Right ventricle myocardium inferior (tissue), 1 donor: ENCODE data around the gene MSRB1. TPM values are rescaled to one million over a fixed set of nuclear protein-coding genes. Genes with fewer than 3 reads are reported as not detected.
"Not testable (repeated sequence)": the region's sequence is repeated elsewhere in the genome, so short reads cannot be mapped to it uniquely, and the experiment has no call there.

Experiments
- ATAC-seq: fragments of 200-7000 bp; cut with Tn5 transposase; one replicate; pipeline ENCODE4 v1.9.1; 2020; ENCODE audit warnings: mild to moderate bottlenecking, moderate library complexity
- DNase-seq: peaks from one replicate; pipeline ENCODE4 v3.0.0; 2021; ENCODE audit errors: missing footprints
- intact Hi-C: fragments of 100-400 bp; cut with DNase I; formaldehyde crosslinking; loops from one replicate; pipeline ENCODE4 v1.11.0; 2022
- total RNA-seq: library from RNA; stranded (reverse); fragmentation: NEBNext Ultra II Directional; extraction: Animal tissue kit (Norgen Biotek cat#: 25700); gene quantifications from one replicate; pipeline ENCODE4 v1.2.1, GENCODE V29; 2021
- donor health status: DM: no; HTN: yes; CAD: no; lungs with severe emphysema.

Gene MSRB1
- total RNA-seq, 1 donor from 2014 or later: 25.3 TPM

DNA sequence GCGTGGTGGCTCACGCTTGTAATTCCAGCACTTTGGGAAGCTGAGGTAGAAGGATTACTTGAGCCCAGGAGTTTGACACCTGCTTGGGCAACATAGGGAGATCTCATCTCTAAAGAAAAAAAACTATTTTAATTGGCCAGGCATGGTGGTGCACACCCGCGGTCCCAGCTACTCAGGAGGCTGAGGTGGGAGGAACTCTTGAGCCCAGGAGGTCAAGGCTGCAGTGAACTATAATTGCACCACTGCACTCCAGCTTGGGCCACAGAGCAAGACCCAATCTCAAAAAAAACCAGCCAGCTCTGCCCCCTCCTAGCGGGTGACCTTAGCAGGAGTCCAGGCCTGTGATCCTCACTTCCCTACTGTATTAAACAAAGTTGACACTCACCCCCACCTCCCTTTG is 18.9 kb downstream of the MSRB1 start:
- intact Hi-C loops: no loop called here
- ATAC-seq: no peak

DNA sequence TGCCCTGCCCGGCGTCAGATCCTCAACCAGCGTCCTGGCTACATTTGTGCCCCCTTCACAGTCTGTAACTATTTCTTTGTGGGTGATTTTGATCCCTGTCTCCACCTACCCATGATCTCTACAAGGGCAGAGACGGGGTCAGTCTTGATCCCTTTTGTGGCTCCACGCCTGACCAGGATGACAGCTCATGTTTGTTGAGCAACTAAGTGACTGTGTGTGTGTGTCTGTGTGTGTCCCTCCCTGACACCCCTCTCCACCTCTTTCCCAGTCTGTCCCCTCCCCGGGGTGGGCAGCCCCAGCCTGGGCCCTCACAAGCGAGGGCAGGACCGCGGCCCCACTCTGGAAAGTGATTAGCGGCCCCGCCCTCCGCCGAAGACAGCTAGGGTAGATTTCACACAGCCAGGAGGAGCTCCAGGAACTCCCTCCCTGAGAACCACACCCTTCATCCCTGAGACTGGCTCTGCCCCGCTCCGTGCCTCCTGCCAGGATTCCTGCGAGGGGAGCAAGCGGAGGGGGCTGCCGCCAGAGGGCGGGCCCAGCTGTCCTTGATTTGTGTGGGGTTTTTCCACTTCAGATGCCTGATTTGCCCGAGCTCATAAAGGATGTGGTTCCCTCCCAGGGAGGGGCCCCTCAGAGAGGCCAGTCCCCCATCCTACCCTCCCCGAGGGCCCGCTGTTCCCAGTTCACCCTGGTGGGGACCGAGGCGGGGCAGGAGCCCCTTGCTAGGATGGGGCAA is 19.5 kb downstream of the MSRB1 start:
- intact Hi-C loops: no loop called here
- ATAC-seq (peak; percentile 15), DNase-seq (no peak)

More for the DNA sequence above, 18.9 kb downstream of the MSRB1 start:
- no peak for DNase-seq

DNA sequence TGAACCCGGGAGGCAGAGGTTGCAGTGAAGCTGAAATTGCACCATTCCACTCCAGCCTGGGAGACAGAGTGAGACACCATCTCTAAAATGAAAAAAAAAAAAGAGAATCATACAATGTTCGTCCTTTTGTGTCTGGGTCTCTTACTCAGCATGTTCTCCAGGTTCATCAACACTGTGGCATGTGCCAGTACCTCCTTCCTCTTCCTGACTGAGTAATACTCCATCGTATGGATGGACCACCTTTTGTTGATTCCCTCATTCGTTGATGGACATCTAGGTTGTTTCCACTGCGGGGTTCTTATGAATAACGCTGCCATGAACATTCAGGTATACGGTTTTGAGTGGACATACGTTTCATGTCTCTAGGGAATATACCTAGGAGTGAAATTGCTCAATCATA is 20.6 kb downstream of the MSRB1 start:
- DNase-seq: no peak
- no peak for ATAC-seq
- intact Hi-C loops: no loop called here

DNA sequence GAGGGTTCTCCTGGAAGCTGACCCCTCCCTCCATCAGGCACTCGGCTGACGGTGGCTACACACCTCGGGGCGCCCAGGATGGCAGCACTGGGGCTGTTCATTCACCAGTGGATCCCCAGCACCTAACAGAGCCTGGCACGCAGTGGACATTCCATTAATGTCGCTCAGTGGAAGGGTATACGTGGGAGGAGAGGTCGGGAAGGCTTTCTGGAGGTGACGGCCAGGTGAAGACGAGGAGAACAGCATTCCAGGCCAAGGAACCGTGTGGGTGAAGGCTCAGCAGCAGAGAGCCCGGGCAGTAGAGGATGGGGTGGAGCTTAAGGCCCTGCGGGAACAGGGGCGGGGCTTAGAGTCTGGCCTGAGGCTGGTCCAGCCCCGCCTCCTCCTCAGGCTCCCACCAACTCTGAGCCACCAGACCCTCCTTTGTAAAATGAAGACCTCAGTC is 22.2 kb downstream of the MSRB1 start:
- DNase-seq: no peak
- ATAC-seq: no peak
- intact Hi-C loops: no loop called here

DNA sequence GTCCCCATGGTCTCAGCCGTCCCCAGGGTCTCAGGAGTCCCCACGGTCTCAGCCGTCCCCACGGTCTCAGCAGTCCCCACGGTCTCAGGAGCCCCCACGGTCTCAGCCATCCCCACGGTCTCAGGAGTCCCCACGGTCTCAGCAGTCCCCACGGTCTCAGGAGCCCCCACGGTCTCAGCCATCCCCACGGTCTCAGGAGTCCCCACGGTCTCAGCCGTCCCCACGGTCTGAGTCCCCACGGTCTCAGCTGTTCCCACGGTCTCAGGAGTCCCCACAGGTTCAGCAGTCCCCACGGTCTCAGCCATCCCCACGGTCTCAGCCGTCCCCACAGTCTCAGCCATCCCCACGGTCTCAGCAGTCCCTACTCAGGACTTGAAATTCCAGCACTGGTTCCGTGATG is 22.9 kb downstream of the MSRB1 start:
- intact Hi-C loops, DNase-seq, ATAC-seq: not testable (repeated sequence)

DNA sequence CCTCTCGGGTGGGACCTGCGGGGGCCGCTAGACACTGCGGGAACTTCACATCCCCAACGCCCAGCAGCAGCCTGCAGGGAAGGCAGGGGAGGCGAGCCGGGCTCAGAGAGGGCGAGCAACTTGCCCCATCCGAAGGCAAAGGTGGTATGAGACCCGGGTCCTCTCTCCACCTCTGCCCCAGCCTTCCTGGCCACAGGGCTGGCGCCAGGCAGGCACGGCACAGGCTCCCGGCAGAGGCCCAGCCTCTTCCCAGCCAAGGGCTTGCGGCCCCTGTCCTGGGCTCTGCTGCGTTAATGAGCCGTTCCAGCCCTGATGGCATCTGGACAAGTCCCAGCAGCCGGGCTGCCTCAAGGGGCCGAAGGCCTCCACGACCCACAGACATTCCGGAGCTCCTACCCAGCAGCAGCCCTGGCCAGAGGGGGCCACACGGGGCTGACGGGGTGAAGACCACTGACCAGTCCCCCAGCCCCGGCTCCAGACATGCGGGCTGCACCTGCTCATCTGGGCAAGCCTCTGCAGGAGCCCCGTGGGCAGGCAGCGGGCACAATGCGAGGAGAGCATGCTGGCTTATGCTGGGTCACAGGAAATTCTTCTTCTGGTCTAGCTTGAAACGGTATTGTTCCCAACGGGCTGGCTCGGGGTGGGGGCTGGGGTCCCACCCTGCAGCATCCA is 23.5 kb downstream of the MSRB1 start:
- ATAC-seq (no peak), DNase-seq (no peak)
- intact Hi-C loops: no loop called here

DNA sequence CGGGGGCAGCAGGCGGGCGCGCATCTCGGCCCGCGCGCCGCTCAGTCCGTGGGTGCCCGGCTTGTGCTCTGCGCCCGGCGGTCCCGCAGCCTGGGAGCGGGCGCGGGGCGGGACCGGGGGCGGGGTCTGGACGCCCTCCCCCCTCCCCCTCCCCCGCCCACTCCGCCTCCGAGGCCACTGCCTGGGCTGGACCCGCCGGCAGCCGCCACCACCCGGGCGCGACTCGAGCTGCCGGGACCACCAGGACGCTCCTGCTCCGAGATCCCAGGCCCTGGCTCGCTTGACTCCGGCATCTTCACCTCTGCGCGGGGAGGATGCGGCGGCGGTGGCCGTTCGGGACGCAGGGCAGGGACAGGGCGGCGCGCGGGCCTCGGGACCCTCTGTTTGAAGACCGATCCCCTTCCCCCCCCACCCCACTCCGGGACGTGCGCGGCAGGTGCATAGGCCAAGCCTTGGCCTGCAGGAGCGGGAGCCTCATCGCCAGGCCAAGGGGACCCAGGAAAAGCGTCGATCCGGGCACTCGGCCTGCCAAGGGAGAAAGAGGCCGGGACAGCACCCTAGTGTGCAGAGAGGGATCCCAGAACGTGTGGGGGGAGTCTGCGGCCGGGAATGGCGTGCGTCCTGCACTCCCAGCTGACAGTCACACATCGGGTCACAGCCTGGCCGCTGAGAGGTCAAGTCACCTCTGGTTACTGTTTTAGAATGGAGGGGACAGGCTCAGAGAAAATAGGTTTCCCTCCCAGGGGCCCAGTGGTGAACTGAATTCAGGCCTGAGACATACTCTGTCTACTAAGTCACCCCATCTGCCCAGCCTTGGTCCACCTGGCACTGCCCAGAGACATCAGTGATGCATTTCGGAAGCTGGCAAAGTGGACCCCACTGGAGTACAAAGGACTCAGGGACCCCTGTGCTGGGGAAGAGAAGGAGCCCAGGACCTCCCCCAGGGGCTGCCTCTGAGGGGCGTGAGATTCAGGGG is 24.4 kb downstream of the MSRB1 start, which contains the start of gene HS3ST6:
Gene HS3ST6 (minus strand): TSS at position 65 of the 976 bp plus-strand sequence. CDS start 92 bp downstream, outside the sequence.
- ATAC-seq (no peak), DNase-seq (peak; percentile 9)
- intact Hi-C loops: no loop called here

DNA sequence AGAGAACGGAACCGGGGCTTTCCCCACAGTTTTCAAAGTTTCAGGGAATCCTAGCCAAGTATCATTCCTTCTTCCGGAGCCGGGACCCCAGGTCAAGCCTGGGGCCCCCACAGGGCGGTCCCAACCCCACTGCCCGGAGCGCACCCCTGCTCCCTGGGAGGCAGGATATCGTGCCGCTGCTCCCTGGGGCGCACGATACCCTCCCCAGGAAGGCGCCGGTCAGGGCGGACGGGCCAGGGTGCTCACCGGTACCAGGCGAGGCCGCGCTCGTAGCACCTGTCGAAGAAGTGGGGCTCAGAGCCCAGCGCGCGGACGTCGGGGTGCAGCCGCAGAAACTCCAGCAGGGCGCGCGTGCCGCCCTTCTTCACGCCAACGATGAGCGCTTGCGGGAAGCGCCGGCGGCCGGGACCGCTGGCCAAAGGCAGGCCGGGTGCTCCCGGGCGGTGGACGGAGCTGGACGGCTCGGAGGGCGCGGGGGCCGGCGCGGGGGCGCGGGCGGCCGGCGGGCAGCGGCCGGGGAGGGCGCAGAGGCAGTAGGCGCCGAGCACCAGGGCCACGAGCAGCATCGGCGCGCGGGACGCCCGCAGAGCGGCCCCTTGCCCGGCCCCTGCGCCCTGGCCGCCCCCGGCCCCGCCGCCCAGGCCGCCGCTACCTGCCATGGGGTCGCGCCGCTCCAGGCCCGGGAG is 25.2 kb downstream of the MSRB1 start:
- intact Hi-C loops: no loop called here
- DNase-seq: peak; percentile 21
- no peak for ATAC-seq

DNA sequence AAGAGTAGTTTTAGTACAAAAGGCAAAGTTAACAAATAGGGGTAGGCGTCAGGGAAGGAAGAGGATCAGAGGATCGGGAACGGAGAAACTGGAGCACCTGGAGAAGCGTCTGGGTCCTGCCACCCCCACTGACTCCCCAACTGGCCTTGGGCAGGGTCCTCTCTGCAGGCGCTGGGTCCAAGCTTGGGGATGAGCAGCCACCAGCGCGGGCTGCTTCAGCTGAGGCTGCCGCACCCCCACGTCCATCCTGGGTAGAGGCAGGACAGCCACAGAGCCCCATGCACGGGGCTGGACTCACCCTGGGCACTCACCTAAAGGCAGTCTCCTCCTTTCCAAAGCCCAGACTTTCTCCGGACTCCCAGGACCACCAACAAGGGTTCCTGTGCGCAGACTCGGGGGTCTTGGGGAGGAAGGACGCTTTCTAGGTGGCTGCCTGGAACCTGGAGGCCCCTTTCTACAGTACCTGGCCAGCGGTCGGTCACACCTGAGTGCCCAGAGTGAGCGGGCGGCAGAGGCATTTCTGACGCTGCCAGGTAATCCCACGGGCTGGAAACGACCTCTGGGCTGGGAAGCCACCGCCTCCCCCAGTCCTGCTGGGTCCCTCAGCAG is 25.8 kb downstream of the MSRB1 start:
- ATAC-seq (no peak), DNase-seq (peak; percentile 31)
- intact Hi-C loops: no loop called here

DNA sequence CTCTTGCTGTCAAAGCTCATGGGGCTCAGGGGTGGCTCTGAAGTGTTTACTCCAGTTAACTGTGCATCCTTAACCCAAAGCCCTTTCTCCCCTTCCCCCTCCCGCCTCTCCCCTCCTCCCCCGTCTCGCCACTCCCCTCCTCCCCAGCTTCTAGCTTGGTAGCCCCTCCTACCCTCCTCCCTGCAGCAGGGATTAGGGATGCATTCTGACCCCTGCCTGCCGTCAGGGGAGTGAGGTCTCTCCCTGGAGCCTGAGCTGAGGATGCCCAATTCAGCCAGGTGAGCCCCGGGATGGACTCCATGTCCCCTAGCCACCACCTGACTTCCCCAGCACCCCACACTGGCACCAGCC is 26.4 kb downstream of the MSRB1 start:
- intact Hi-C loops: no loop called here
- ATAC-seq (no peak), DNase-seq (peak; percentile 30)

DNA sequence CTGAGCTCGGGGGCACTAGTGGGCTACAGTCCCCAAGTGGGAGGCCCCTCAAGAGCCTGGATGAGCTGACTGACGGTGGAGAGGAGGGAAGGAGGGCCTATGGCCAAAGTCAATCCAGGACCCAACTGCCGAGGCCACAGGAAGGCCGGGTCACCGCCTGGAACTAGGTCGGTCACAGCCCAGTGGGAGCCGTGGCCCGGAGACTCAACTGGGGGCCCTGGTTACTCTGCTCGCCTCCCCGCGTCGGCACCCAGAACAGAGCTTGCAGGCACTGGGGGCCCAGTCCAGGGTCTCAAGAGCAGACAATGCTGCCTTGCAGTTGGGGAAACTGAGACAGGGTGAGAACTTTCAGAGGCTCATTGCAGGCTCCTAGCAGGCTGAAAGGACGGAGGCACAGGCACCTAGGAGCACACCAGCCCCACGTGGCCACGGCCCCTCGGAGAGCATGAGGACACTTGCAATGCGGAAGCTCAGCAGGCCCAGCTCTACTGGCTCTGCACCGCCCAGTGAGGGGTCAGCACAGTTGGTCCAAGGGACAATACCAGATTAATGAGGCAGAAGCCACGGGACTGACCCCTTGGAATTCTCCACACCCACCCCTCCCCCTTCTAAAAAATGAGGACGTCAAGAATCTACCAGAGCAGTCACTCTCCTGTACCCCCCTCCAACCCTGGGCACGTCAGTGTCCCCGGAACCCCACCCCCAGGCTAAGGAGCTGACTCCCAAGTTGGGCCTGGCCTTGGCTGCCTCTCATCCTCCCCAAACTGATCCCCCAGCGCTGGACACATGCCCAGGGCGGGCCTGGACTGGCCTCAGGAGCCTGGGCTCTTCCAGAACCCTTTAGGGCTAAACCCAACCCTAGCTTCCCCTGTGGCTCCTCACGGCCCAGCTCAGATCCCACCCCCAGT is 27.0 kb downstream of the MSRB1 start:
- ATAC-seq: no peak
- DNase-seq: peak; percentile 52

DNA sequence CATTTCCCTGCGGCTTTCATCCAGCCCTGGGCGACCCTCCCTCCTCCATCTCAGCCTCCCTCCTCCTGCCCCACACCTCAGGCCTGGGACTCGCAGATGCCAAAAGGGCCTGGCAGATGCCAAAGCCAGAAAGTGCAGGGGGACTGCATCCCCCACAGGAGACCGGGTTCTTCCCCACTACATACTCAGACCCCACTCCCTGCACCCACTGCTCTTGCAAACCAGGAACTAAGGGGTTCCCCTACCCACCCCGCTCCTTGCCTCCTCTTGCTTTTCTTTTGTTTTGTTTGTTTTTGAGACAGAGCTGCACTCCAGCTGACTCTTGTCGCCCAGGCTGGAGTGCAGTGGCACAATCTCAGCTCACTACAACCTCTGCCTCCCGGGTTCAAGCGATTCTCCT is 28.0 kb downstream of the MSRB1 start:
- intact Hi-C loops: no loop called here
- no peak for ATAC-seq
- peak; percentile 28 for DNase-seq

More for the DNA sequence above, 27.0 kb downstream of the MSRB1 start:
- intact Hi-C loops: no loop called here

DNA sequence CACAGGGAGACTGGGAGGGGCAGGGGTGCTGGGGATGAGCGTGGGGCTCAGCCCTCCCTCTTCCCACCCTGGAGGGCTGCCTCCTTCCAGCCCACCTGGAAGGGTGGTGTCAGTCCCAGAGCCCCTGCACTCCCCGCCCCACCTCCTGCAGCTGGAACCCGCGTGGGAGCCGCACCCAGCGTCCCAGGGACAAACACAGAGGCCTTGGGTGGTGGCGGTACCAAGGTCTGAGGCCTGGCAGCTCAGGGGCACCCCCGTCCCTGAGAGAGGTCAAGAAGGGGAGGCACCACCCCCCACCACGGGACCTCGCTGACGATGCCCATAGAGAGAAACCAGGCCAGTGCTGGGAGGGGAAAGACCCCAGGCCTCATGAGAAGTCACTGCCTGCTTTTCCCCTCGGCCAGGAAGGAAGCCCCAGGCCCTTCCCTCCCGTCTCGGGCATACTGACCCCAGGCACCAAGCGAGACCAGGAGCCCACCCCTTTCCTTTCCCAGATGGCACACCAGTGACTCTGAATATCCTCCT is 28.9 kb downstream of the MSRB1 start:
- ATAC-seq (no peak), DNase-seq (peak; percentile 44)
- intact Hi-C loops: no loop called here

DNA sequence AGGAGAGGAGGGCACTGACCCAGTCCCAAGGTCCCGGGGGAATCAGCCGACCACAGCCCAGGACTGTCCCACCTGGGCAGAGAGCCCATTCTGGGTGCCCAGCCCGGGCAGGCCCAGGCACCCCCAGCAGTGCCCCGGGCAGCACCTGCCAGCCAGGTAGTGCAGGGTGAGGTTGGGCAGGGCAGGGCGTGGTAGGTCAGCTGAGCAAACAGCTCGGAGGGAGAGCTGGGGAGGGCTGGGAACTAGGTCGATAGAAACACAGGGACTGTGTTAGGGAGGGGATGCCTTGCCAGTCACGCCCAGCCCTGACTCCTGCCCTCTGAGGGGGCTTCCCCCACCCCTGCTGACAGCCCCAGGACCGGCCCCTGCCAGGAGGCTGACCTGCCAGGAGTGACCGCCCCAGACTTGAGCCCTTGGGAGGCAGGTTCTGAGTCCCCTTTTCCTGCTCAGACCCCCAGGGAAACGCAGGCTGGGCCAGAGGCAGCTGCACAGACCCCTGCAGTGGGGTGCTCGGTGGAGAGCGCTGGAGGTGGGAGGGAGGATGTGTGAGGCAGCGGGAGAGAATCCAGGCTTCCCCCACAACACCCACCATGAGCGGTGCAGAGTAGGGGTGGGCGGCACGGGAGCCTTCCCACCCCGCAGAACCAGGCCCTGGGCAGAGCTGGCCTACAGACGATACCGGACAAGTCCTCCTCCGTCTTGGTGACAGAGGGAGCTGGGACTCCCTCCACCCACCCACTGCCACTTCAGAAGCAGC is 29.5 kb downstream of the MSRB1 start:
- peak; percentile 31 for DNase-seq

DNA sequence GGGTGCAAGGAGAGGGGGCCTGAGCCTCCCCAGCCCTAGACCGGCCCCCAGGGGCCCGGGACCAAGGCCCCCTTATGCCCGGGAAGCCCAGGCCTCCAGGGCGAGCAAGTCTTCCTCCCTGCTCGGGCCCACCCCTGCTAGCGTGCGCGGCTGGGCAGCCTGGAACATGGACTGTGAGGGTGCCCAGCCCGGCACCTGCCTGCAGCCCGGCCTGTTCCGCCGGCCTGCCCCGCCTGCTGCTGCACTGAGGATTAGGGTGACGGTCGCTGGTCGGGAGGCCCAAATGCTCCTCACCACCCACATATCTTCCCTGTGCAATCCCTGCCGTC is 30.8 kb downstream of the MSRB1 start:
- no peak for ATAC-seq
- intact Hi-C loops: no loop called here
- no peak for DNase-seq

More for the DNA sequence above, 29.5 kb downstream of the MSRB1 start:
- intact Hi-C loops: no loop called here
- ATAC-seq: no peak

DNA sequence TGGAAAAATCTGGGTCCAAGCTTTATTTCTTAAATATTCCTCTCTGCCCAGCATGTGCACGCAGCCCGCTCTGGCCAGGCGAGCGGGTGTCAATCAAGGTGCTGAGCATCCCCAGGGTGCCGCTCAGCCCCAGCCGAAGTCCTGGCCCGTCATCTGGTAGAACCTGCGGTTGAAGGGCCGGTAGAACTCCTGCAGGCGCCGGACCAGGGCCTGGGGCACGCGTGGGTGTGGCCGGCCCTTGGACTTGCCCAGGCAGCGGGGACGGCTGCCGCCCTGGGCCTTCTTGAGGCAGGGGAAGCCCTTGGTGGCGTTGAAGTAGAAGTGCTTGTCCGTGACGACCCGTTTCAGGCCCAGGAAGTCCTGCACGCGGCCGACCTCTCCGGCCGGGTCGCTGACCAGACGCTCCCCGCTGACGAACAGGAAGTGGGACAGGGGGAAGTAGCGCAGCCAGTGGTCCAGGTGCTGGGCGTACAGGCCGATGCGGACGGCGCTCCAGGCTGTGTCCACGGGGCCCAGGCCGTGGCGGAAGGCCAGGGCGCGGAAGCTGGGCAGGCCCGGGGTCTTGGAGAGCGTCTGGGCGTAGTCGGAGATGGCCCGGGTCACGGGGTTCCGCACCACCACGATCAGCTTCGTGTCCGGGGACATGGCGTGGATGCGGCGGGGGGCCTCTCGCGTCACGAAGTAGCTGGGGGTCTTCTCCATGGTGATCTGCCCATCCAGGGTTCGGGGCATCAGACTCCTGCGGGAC is 31.4 kb downstream of the MSRB1 start:
- no peak for DNase-seq
- no peak for ATAC-seq
- intact Hi-C loops: no loop called here
